A549 (cell line): ENCODE data around the gene SMOC1. TPM values are rescaled to one million over a fixed set of nuclear protein-coding genes. Genes with fewer than 3 reads are reported as not detected.

Source experiments
- ATAC-seq, 2 experiments: fragments of 200-7000 bp in 1 of 2; fragments of >200 bp in 1 of 2; cut with Nextera tagmentation in 1 of 2; cut with Tn5 transposase in 1 of 2; 3 replicates each; pipeline versions ENCODE4 v1.8.0 to v1.9.1; 2018 to 2020; ENCODE audit warnings: mild to moderate bottlenecking in 1 of 2, moderate library complexity in 1 of 2
- CTCF ChIA-PET: fragments of 300-600 bp; sonication (Branson Sonifier 250); formaldehyde crosslinking; extraction: SDS; loops from one replicate; lab custom pipeline; 2021; ENCODE audit warnings: antibody characterized with exemption, inconsistent platforms; lab: Yijun Ruan, JAX
- POLR2A ChIA-PET: fragments of 350-600 bp; formaldehyde crosslinking; extraction: SDS; loops from one replicate; lab custom pipeline; 2021; ENCODE audit warnings: antibody characterized with exemption, inconsistent platforms; lab: Yijun Ruan, JAX
- DNase-seq, 2 experiments: peaks; one replicate each; pipeline versions ENCODE4 v3.0.0 to v3.0.0-alpha.2; 2011 to 2016; ENCODE audit warnings: low read depth in 1 of 2, low spot score in 1 of 2
- FAIRE-seq: peaks from 2 replicates; lab custom pipeline; 2011; peaks lifted over from hg19 to GRCh38; lab: Jason Lieb, UNC
- H3K27ac ChIP-seq, 2 experiments: fragments of >200 bp; sonication (Bioruptor Twin); formaldehyde crosslinking; 3 replicates each; pipeline ENCODE4 v1.5.1; 2016 to 2017
- H3K4me1 ChIP-seq: fragments of >200 bp; sonication (Bioruptor Twin); formaldehyde crosslinking; 3 replicates; pipeline ENCODE4 v1.6.1; 2016
- H3K4me2 ChIP-seq: fragments of >200 bp; sonication (Bioruptor Twin); formaldehyde crosslinking; 3 replicates; pipeline ENCODE4 v1.6.1; 2016
- H3K4me3 ChIP-seq: fragments of >200 bp; sonication (Bioruptor Twin); formaldehyde crosslinking; 3 replicates; pipeline ENCODE4 v1.5.1; 2016
- H3K9me3 ChIP-seq: fragments of >200 bp; sonication (Bioruptor Twin); formaldehyde crosslinking; 3 replicates; pipeline ENCODE4 v1.6.1; 2016
- ATOH8 ChIP-seq: fragments of 250-450 bp; sonication (Bioruptor Pico); IDR thresholded peaks from 2 replicates; pipeline ENCODE4 v1.5.0; 2020; ENCODE audit warnings: low read depth, mild to moderate bottlenecking, moderate library complexity
- BHLHE40 ChIP-seq: IDR thresholded peaks from 2 replicates; pipeline ENCODE4 v1.6.1; 2012; ENCODE audit warnings: low read depth, low read length, inconsistent platforms
- CBX2 ChIP-seq: fragments of 200-600 bp; sonication (generic); IDR thresholded peaks from 2 replicates; pipeline ENCODE4 v1.6.1; 2016; ENCODE audit warnings: low read depth, mild to moderate bottlenecking, borderline replicate concordance
- CEBPB ChIP-seq, 2 experiments: fragments of >200 bp in 1 of 2; sonication (Bioruptor Twin) in 1 of 2; formaldehyde crosslinking in 1 of 2; IDR thresholded peaks; 2 replicates each; pipeline ENCODE4 v1.6.1; 2012 to 2016
- E2F6 ChIP-seq: IDR thresholded peaks from 2 replicates; pipeline ENCODE4 v1.6.1; 2012; ENCODE audit warnings: low read depth, borderline replicate concordance
- EHF ChIP-seq: fragments of 250-450 bp; sonication (Bioruptor Pico); IDR thresholded peaks from 2 replicates; pipeline ENCODE4 v1.5.0; 2020; ENCODE audit warnings: mild to moderate bottlenecking
- EHMT2 ChIP-seq: fragments of 200-600 bp; sonication (generic); IDR thresholded peaks from 2 replicates; pipeline ENCODE4 v1.6.1; 2016; ENCODE audit warnings: antibody characterized with exemption, low read depth, mild to moderate bottlenecking, moderate library complexity
- FOSL2 ChIP-seq, 2 experiments: fragments of 450-650 bp in 1 of 2; fragments of >200 bp in 1 of 2; sonication (Bioruptor Twin) in 1 of 2; formaldehyde crosslinking; IDR thresholded peaks; 2 replicates each; pipeline versions ENCODE4 v1.5.0 to v1.6.1; 2016 to 2020; ENCODE audit warnings: mild to moderate bottlenecking in 1 of 2, moderate library complexity in 1 of 2
- HOXA7 ChIP-seq: fragments of 250-450 bp; sonication (Bioruptor Pico); IDR thresholded peaks from 2 replicates; pipeline ENCODE4 v1.5.0; 2020; ENCODE audit warnings: mild to moderate bottlenecking, moderate library complexity
- JUN ChIP-seq, 2 experiments: fragments of >200 bp; sonication (Bioruptor Twin); formaldehyde crosslinking; IDR thresholded peaks; 2 replicates in 1 of 2; 3 replicates in 1 of 2; pipeline ENCODE4 v1.6.1; 2016 to 2017
- JUNB ChIP-seq: fragments of >200 bp; sonication (Bioruptor Twin); formaldehyde crosslinking; IDR thresholded peaks from 2 replicates; pipeline ENCODE4 v1.6.1; 2016
- MAZ ChIP-seq: fragments of 150-350 bp; IDR thresholded peaks from 2 replicates; pipeline ENCODE4 v1.6.1; 2014; ENCODE audit warnings: antibody characterized with exemption, low read depth, low read length, borderline replicate concordance
- MYC ChIP-seq: IDR thresholded peaks from 2 replicates; pipeline ENCODE4 v1.6.1; 2012; ENCODE audit warnings: mild to moderate bottlenecking, inconsistent platforms, low read length, improper control_type of control experiment, borderline replicate concordance
- NFE2L2 ChIP-seq: fragments of 150-350 bp; conservative IDR thresholded peaks from 2 replicates; pipeline ENCODE4 v1.6.1; 2014; ENCODE audit warnings: low read length
- NR3C1 ChIP-seq: fragments of >200 bp; sonication (Bioruptor Twin); formaldehyde crosslinking; IDR thresholded peaks from 3 replicates; pipeline ENCODE4 v1.6.1; 2017
- POLR2AphosphoS2 ChIP-seq: conservative IDR thresholded peaks from 2 replicates; pipeline ENCODE4 v1.6.1; 2012; ENCODE audit warnings: low read length, improper control_type of control experiment, inconsistent platforms
- RARB ChIP-seq: fragments of 250-450 bp; sonication (Bioruptor Pico); IDR thresholded peaks from 2 replicates; pipeline ENCODE4 v1.8.0; 2021; ENCODE audit warnings: mild to moderate bottlenecking, moderate library complexity
- RCOR1 ChIP-seq: fragments of 150-350 bp; IDR thresholded peaks from 2 replicates; pipeline ENCODE4 v1.6.1; 2014; ENCODE audit warnings: antibody characterized with exemption, low read length, low read depth
- USF2 ChIP-seq: fragments of 450-650 bp; IDR thresholded peaks from 2 replicates; pipeline ENCODE4 v1.6.1; 2014; ENCODE audit warnings: antibody characterized with exemption
- ZC3H11A ChIP-seq: fragments of 450-650 bp; IDR thresholded peaks from 2 replicates; pipeline ENCODE4 v1.6.1; 2014; ENCODE audit warnings: antibody characterized with exemption, mild to moderate bottlenecking
- ZSCAN20 ChIP-seq: fragments of 250-450 bp; sonication (Bioruptor Pico); IDR thresholded peaks from 2 replicates; pipeline ENCODE4 v1.8.0; 2022; ENCODE audit warnings: mild to moderate bottlenecking, moderate library complexity
- WGBS: methylation state at CpG from one replicate; pipeline ENCODE4 v1.1.6; 2017; ENCODE audit errors: missing lambda C conversion rate; 5-methylcytosine and 5-hydroxymethylcytosine counted together
- polyA plus RNA-seq, 4 experiments: library from polyadenylated mRNA; depleted of rRNA in 3 of 4; stranded (reverse); fragments of >200 nt; fragmentation: RNase III in 1 of 4; extraction: RNeasy Plus Mini Kit Qiagen cat#74134 plus additional on column Dnase treatment in 1 of 4; gene quantifications; 2 replicates in 3 of 4; 3 replicates in 1 of 4; pipeline ENCODE4 v1.2.3, GENCODE V29; 2011 to 2017
- TF ChIP-seq, protein P1 (sequence below): fragments of >200 bp; sonication (Bioruptor Twin); formaldehyde crosslinking; IDR thresholded peaks from 2 replicates; pipeline ENCODE4 v1.6.1; 2016
- TF ChIP-seq, protein P2 (sequence below): fragments of >200 bp; sonication (Bioruptor Twin); formaldehyde crosslinking; IDR thresholded peaks from 3 replicates; pipeline ENCODE4 v1.5.1; 2016

The SMOC1 gene
- polyA plus RNA-seq, 2 of the 4 experiments (the other 2 are of a cell fraction) = 12.2 to 18.4 TPM

GRCh38 chr14:69992564-69992963 is 113.3 kb downstream of the SMOC1 start (continued):
- TF ChIP-seq NFE2L2 (no peak), USF2 (no peak), MYC (no peak), CEBPB (IDR thresholded peaks at IDR 0.05) (no peak), JUN (IDR thresholded peaks at IDR 0.05) (no peak), RARB (CRISPR knock-in tag) (no peak)

DNA sequence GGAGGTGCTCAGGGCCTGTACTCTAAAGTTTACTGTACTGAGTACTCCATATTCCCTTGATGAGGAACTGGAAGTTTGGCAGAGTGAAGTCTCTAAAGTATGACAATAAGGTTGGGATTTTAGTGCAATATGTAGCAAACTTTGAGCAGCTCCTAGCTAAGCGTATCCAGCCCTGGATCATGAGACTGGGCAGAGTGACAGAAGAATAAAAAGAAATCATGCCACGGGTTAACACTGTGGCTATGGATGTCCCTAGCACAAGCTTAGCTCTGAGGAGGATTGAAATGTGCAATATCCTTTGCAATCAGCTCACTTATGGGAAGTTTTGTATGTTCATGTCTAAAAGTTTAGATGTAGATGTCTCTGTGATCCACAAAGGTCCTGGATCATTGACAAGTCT is 114.1 kb downstream of the SMOC1 start:
- ATAC-seq (no peak), DNase-seq (no peak), FAIRE-seq (no peak)
- peak overlapping the region; percentile 68 to 98 for H3K27ac ChIP-seq
- H3K4me1 ChIP-seq = peaks cover 29% of the 10 kb centered on the region
- POLR2A ChIA-PET = no interaction called here
- H3K4me3 ChIP-seq = no peak overlapping the region
- peaks cover 5% of the 10 kb centered on the region; the same call in 2 of the 3 replicates for H3K9me3 ChIP-seq
- H3K4me2 ChIP-seq = no peak overlapping the region
- CTCF ChIA-PET = interaction anchor here (0.9 to 4.3 kb wide), 6 partner anchors 8 to 175 kb away, joined by 3 to 12 read pairs (median 6); no protein-coding TSS in a partner anchor
- TF ChIP-seq, protein P1, sequence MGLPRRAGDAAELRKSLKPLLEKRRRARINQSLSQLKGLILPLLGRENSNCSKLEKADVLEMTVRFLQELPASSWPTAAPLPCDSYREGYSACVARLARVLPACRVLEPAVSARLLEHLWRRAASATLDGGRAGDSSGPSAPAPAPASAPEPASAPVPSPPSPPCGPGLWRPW = no peak
- TF ChIP-seq ZC3H11A (no peak), BHLHE40 (no peak), E2F6 (no peak), ATOH8 (CRISPR knock-in tag) (no peak), EHMT2 (no peak), NR3C1 (no peak), MAZ (no peak), CBX2 (no peak), RCOR1 (no peak), JUN (IDR thresholded peaks at IDR 0.05) (no peak), POLR2AphosphoS2 (no peak), EHF (CRISPR knock-in tag) (no peak), ZSCAN20 (CRISPR knock-in tag) (no peak)
- TF ChIP-seq, protein P2, sequence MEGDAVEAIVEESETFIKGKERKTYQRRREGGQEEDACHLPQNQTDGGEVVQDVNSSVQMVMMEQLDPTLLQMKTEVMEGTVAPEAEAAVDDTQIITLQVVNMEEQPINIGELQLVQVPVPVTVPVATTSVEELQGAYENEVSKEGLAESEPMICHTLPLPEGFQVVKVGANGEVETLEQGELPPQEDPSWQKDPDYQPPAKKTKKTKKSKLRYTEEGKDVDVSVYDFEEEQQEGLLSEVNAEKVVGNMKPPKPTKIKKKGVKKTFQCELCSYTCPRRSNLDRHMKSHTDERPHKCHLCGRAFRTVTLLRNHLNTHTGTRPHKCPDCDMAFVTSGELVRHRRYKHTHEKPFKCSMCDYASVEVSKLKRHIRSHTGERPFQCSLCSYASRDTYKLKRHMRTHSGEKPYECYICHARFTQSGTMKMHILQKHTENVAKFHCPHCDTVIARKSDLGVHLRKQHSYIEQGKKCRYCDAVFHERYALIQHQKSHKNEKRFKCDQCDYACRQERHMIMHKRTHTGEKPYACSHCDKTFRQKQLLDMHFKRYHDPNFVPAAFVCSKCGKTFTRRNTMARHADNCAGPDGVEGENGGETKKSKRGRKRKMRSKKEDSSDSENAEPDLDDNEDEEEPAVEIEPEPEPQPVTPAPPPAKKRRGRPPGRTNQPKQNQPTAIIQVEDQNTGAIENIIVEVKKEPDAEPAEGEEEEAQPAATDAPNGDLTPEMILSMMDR = no peak
- 73% methylated on average over 2 of the region's 2 CpGs for WGBS

- 73% methylated on average over 4 of the region's 4 CpGs for WGBS
Measured at GRCh38 chr14:69994002-69994401, 114.8 kb downstream of the SMOC1 start.

More at GRCh38 chr14:69994002-69994401, 114.8 kb downstream of the SMOC1 start:
- Histone ChIP-seq H3K4me3 (no peak overlapping the region), H3K4me2 (no peak overlapping the region), H3K4me1 (peaks cover 35% of the 10 kb centered on the region), H3K27ac (peak overlapping the region; percentile 68 to 98; a peak in 5 of 6 replicates), H3K9me3 (peaks cover 3% of the 10 kb centered on the region; the same call in 2 of the 3 replicates)
- DNase-seq (no peak), FAIRE-seq (no peak), ATAC-seq (no peak)
- ChIA-PET CTCF (interaction anchor here (0.9 to 4.3 kb wide), 5 partner anchors 9 to 175 kb away, joined by 3 to 12 read pairs (median 7); no protein-coding TSS in a partner anchor), POLR2A (no interaction called here)
- TF ChIP-seq FOSL2 (IDR thresholded peaks at IDR 0.05) = no peak
- TF ChIP-seq FOSL2 (CRISPR knock-in tag; IDR thresholded peaks at IDR 0.05) = no peak
- TF ChIP-seq HOXA7 (CRISPR knock-in tag) = no peak
- no peak for TF ChIP-seq JUNB
- TF ChIP-seq EHF (CRISPR knock-in tag) = no peak
